HG02678 (cell line): Measurements from ENCODE around the gene RAB43.
A peak's percentile ranks its signal among the peaks of the same experiment; 100 is the strongest.
"Not testable (repeated sequence)": the region's sequence is repeated elsewhere in the genome, so short reads cannot be mapped to it uniquely, and the experiment has no call there.

Experiments
- ATAC-seq: cut with Tn5 transposase; IDR thresholded peaks from one replicate; pipeline ENCODE4 v1.9.1; 2021; ENCODE audit warnings: mild to moderate bottlenecking, moderate library complexity; ENCODE audit not compliant: unreplicated experiment

The RAB43 gene

DNA sequence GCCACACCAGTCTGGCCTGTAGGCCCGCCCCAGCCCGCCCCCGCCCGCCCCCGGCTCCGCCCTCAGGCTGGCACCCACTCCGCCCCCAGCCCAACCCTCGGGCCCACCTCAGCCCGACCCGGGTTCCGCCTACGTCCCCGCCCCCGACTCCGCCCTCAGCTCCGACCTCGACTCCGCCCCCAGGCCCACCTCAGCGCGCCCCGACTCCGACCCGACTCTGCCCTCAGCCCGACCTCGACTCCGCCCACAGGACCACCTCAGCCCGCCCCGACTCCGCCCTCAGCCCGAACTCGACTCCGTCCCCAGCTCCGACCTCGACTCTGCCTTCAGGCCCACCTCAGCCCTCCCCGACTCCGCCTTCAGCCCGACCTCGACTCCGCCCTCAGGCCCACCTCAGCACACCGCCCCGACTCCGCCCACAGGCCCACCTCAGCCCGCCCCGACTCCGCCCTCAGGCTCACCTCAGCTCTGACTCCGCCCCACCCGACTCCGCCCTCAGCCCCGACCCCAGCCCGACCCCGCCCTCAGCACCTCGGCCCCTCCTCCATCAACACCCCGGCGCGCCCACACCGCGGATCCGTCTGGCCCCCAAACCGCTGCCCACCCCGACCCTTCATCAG lies at the start of gene RAB43:
Gene RAB43 (minus strand): TSS at position 13 of the 620 bp plus-strand sequence. CDS start 315 bp downstream, outside the sequence.
- ATAC-seq, result peak; percentile 49

- no peak for ATAC-seq
Observed at GRCh38 chr3:129166579-129167332, 45.2 kb upstream of the RAB43 start.

DNA sequence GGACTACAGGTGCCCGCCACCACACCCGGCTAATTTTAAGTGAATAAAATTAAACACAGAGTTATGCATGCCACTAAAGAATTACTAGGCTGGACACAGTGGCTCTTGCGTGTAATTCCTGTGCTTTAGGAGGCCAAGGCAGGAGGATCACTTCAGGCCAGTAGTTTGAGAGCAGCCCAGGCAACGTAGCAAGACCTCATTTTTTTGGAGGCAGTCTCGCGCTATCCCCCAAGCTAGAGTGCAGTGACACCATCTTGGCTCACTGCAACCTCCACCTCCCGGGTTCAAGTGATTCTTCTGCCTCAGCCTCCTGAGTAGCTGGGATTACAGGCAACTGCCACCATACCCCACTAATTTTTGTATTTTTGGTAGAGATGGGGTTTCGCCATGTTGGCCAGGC lies 44.0 kb upstream of the RAB43 start:
- ATAC-seq, result not testable (repeated sequence)

GRCh38 chr3:129164500-129164899 lies 42.9 kb upstream of the RAB43 start:
- ATAC-seq, result no peak

GRCh38 chr3:129162729-129163579 lies 41.4 kb upstream of the RAB43 start:
- ATAC-seq, result no peak

- ATAC-seq, result no peak
Observed at GRCh38 chr3:129161860-129162271, 40.3 kb upstream of the RAB43 start.

DNA sequence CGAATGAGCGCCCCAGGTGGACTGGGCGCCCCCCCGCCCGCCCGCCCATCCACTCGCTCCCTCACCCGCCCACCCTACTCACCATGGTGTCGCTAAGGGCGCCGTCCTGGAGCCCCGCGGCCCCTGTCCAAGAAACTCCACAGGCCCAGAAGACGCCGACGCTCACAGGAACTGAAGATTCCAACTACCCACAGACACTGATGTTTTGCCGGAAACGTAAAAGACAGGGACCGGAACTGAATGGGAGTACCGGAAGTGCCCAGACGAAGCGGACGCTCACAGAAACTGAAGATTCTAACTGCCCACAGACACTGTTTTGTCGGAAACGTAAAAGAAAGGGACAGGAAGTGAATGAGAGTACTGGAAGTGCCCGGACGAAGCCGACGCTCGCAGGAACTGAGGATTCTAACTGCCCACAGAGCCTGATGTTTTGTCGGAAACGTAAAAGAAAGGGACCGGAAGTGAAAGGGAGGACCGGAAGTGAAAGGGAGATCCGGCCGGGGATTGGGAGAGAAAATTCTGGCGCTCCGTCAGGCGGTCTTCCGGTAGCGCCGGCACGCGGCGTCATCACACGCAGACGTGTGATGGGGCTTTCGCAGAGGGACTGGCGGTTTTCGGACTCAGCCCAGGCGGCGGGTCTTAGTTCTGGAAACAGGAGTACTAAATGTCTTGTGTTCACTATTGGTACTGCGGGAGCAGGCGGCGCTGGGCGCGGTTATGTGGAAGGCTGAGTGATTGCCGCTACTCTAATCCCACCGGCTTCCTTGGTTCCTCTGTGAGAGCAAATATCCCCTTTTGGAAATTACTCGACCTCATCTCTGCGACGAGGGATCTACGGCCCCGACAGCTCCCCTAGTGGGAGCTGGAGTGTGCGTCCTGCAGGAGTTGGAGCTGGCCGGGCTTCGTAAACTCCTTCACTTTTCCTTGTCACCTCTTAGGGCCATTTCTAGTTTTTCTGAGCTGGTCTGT lies 39.6 kb upstream of the RAB43 start, which contains the start of gene ISY1:
Gene ISY1 (minus strand): TSS at position 173 of the 969 bp plus-strand sequence. CDS start 88 bp downstream, at position 85.
- ATAC-seq, result peak; percentile 80

DNA sequence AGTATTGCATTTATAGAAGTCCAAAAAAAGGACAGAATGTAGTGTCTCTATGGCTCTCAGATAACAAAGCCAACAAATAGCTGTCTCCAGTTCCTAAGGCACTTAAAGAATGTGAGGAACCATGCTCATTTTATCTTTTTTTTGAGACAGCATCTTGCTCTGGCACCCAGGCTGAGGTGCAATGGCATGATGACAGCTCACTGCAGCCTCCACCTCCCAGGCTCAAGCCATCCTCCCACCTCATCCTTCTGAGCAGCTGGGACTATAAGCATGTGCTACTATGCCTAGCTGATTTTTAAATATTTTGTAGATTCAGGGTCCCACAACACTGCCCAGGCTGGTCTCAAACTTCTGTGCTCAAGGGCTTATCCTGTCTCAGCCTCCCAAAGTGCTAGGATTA lies 23.2 kb upstream of the RAB43 start:
- no peak for ATAC-seq

GRCh38 chr3:129141011-129141410 lies 19.4 kb upstream of the RAB43 start:
- ATAC-seq, result not testable (repeated sequence)

DNA sequence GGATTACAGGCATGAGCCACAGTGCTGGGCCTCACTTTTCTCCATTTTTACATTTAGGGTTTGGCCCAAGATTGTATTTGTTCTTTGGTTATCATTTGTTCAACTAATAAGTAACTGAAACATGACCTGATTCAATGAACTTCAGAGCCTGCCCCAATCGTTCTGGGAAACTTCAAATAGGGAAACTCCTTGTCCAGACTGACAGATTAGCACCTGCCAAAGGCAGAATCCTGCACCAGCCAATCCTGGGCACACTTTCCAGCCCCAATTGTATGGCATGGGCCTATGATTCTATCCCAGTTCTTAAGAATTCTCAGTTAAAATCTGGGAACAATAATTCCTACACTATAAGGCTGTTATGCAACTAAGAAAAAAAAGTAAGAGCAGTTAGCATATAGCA lies 18.3 kb upstream of the RAB43 start:
- ATAC-seq, result no peak

DNA sequence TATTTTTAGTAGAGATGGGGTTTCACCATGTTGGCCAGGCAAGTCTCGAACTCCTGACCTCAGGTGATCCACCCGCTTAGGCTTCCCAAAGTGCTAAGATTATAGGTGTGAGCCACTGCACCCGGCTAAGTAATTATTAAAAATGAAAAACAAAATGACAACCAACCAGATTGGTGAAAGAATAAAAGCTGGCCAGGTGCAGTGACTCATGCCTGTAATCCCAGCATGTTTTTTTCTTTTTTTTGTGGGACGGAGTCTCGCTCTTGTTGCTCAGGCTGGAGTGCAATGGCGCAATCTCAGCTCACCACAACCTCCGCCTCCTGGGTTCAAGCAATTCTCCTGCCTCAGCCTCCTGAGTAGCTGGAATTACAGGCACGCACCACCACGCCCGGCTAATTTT lies 14.7 kb upstream of the RAB43 start:
- ATAC-seq, result not testable (repeated sequence)

GRCh38 chr3:129132097-129132866 lies 10.7 kb upstream of the RAB43 start:
- no peak for ATAC-seq

DNA sequence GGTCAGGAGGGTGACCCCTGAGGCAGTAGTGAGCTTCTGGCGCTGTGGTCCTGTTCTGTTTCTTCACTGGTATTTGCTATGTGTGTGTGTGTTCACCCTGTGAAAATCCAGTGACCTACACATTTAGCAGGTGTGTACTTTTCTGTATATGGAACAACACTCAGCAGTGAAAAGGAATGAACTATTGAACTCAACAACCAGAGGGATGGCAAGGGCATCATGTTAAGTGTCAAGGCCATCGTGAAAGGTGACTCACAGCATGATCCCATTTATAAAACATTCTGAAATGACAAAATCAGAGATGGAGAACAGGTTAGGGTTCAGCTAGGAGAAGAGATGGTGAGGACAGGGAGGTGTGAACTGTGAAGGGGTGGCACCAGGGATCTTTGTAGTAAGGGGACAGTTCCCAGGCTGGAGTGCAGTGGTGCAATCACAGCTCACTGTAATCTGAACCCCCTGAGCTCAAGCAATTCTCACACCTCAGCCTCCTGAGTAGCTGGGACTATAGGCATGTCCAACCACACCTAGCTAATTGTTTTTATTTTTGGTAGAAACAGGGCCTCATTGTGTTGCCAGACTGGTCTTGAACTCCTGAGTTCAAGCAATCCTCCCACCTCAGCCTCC lies 10.0 kb upstream of the RAB43 start:
- no peak for ATAC-seq

DNA sequence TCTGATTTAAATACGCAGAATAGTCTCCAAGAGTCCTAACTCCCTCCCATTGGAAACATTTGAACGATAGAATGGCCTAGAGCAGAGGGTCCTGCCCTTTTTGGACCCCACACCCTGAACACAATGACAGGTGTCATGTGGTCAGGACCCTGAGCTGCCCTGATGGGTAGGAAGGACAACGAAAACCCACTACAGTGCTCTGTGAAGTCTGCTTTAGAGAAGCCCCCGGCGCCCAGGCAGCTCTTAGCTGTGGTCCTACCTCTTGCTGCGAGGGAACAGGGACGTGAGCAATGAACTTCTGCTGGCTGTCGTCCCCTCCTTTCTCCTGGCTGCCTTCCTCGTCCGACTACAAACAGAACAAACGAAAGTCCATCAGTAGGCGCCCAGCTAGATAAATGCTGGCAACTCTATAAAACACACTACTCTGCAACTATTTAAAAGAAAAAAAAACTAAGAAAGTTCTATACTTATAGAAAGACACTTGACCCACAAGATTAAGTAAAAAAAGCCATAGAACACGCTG lies 8.7 kb upstream of the RAB43 start:
- no peak for ATAC-seq

DNA sequence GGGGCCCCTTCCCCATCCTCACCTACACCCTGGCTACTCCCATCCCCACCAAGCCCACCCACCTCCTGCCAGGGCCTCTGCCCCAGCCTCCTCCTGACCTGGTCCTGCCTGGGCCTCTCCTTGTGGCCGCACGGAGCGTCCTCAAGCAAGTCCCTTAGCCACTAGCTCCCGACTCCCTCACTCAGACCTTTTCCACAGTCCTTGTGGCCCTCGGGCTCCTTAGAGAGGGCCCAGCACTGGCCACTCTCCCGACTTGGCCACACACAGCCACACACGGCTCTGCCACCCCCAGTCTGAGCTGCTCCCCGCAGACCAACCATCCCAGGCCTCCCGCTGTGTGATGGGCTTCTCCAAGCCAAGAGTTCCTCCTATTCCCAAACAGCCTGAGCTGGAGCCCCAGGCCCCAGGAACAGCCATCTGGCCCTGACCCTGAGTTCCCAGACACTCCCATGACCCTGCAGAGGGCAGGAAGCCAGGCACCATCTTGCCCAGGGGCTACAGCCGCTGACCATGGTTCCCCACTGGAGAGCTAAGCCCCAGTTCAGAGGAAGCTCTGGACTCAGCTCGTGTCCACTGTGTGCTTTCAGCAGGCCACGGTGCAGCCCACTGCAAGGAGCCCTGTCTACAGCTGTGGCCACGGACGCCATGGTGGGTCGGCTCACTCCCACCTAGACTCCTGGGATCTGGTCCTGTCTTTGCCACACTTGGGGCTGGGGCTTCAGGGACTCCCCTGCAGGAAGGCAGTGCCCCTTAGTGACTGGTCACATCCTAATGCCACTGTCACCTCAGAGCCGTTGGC lies 7.0 kb upstream of the RAB43 start:
- no peak for ATAC-seq

DNA sequence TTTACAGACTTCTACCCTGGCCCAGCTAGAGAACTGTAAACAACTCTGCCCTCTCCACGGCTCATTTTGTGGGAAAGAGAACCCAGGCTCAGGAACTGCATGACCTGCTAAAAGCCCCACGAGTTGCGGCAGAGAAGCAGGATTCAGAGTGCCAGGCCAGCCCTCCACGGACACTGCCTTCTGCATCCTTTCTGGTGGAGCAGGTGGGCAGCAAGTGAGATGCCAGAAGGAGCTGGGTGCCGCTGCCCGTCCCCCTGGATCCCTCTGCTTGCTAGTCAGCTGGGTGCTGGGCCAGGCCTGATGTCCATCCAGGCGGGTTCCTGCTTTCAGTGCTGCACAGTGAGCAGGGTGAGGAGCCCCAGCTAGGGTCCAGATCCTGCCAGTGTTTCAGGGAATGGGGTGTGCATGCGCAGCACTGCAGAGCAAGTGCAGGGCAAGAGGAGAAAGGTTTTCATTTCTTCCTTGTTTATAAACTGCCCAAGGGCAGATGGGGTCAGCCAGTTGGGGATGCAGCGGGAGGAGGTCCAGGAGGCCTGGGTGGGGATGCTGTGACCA lies 5.2 kb upstream of the RAB43 start:
- ATAC-seq, result no peak

DNA sequence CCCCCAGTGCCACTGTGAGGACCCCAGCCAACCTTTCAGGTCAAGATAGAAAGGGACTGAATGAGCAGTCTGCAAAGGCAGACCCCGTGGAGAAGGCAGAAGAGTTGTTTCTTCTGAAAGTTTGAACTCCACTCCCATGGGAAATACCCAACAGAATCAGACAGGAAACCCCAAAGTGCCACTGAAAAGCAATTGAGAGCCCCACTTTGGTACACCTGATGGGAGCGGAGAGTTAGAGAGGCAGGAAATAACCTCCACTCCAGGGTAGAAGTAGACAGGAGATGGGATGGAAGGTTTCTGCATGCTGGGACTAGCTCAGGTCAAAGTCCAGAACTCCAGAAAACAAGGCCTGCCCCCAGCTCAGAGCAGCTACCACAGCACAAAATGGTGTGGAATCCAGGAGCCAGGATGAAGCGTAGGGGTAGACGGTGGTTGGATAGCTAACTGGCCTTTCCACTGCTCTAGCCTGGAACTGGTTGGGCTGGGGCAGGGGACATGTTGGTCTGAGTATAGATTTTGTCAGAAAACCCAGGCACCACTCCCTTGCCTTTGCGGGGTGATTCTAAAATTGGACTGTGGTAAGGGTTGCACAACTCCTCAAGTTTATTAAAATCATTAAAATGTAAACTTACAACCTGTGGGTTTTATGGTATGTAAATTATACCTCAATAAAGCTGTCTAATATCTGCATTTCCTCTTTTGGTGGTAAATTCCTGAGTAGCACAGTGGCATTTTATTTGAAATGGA lies 1.9 kb upstream of the RAB43 start:
- no peak for ATAC-seq
